GM13977 (cell line): ENCODE data around the gene ADARB1.

ENCODE experiments used
- DNase-seq: peaks from one replicate; pipeline ENCODE4 v3.0.0; 2012; ENCODE audit warnings: low spot score
- in situ Hi-C: fragments of 300-500 bp; cut with MboI; formaldehyde crosslinking; loops from one replicate; pipeline ENCODE4 v1.12.0; 2022; ENCODE audit warnings: low sequenced_read_pairs, low pct_unique_long_range_greater_than_20kb, mixed read lengths, inconsistent platforms; ENCODE audit not compliant: unreplicated experiment
- TF ChIP-seq, protein P1 (sequence below): IDR thresholded peaks from 2 replicates; pipeline ENCODE4 v1.5.1; 2012; ENCODE audit warnings: mild to moderate bottlenecking, control low read depth; ENCODE audit not compliant: insufficient read depth; ENCODE audit errors: extremely low read depth, missing control alignments

ADARB1 gene

GRCh38 chr21:45050797-45051489 lies 23.4 kb upstream of the ADARB1 start:
- no peak for DNase-seq
- in situ Hi-C loops, result no loop called here

GRCh38 chr21:45051580-45052434 lies 22.6 kb upstream of the ADARB1 start:
- in situ Hi-C loops, result no loop called here
- DNase-seq, result no peak
- TF ChIP-seq, protein P1, sequence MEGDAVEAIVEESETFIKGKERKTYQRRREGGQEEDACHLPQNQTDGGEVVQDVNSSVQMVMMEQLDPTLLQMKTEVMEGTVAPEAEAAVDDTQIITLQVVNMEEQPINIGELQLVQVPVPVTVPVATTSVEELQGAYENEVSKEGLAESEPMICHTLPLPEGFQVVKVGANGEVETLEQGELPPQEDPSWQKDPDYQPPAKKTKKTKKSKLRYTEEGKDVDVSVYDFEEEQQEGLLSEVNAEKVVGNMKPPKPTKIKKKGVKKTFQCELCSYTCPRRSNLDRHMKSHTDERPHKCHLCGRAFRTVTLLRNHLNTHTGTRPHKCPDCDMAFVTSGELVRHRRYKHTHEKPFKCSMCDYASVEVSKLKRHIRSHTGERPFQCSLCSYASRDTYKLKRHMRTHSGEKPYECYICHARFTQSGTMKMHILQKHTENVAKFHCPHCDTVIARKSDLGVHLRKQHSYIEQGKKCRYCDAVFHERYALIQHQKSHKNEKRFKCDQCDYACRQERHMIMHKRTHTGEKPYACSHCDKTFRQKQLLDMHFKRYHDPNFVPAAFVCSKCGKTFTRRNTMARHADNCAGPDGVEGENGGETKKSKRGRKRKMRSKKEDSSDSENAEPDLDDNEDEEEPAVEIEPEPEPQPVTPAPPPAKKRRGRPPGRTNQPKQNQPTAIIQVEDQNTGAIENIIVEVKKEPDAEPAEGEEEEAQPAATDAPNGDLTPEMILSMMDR, result no peak

More at GRCh38 chr21:45050797-45051489, 23.4 kb upstream of the ADARB1 start:
- TF ChIP-seq, protein P1, result no peak

- DNase-seq, result no peak
- TF ChIP-seq, protein P1, result no peak
- in situ Hi-C loops, result no loop called here
Observed at GRCh38 chr21:45052960-45053359, 21.4 kb upstream of the ADARB1 start.

- DNase-seq, result no peak
- in situ Hi-C loops, result no loop called here
- TF ChIP-seq, protein P1, result no peak
Observed at GRCh38 chr21:45053561-45054226, 20.7 kb upstream of the ADARB1 start.

DNA sequence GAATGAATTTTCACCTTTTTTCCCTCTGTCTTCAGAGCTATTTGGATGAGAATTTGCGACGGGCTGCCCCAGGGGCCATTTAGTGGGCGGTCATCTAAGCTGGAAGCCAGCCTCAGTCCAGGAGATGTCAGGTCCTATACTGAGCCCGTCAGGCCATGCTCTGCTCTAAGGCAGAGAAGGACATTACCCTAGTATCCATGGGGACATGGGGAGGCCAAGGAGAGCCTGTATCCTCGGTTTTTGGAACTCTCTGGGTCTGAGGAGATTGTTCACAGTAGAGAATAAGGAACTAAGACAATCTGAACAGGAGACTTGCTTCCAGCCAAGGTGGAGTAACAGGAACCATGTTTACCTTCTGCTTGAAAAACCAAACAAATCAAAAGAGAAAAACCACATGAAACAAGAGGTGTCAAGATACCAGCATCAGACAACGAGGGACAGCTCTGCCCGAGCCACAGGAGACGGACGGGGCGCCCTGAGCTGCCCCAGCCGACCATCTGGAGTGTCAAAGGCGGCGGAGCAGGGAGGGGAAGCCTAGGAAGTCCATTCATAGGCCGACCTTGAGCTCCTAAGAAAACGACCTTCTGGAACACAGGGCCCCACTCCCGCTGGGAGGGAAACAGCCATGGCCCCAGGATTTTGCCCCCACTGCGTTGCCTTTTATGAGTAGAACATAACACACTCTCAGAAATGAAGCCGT lies 20.0 kb upstream of the ADARB1 start:
- no peak for DNase-seq
- in situ Hi-C loops, result no loop called here
- TF ChIP-seq, protein P1, result no peak

DNA sequence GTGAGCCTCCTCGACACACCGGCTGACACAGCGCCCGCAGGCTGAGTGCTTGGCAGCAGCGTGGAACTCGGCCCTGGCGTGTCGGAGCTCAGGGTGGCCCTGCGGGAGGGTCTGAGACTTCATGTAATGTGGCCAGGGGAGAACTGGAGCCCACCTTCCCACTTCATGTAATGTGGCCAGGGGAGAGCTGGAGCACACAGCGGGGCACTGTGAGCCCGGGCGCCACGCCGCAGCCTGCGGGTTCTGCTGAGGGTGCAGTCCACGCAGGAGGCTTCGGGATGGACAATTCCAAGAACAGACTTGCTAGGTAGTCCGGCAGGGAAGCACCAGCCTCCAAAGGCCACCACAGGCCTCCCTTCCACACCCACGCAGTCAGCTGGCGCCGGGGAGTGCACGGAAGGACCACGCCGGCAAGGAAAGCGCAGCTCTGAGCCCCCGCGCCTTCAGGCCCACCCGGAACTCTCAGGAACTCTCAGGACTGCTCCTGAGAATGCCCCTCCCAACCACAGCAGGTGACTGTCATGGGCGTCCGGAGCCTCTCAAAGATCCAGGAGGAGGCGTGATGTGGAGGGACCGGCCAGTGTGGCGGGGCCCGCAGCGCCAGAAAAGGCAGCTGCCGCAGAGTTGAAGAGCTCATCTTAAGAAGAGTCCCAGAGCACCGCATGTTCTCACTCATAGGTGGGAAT lies 19.3 kb upstream of the ADARB1 start:
- TF ChIP-seq, protein P1, result no peak
- in situ Hi-C loops, result no loop called here
- DNase-seq, result no peak
